Neural progenitor cell (in vitro differentiated cells): ENCODE results near the gene RPS6KA6. TPM values are rescaled to one million over a fixed set of nuclear protein-coding genes. Genes with fewer than 3 reads are reported as not detected.

Source experiments
- DNase-seq: peaks from one replicate; pipeline ENCODE4 v3.0.0-alpha.2; 2016; ENCODE audit warnings: low spot score
- H2AFZ ChIP-seq: fragments of 200-600 bp; sonication (generic); replicated peaks from 2 replicates; pipeline ENCODE4 v1.6.1; 2016; ENCODE audit warnings: antibody characterized with exemption
- H3F3A ChIP-seq: fragments of 200-600 bp; sonication (generic); 2 replicates; pipeline ENCODE4 v1.6.1; 2016; ENCODE audit warnings: antibody characterized with exemption, low read depth
- H3K27ac ChIP-seq: fragments of 200-600 bp; sonication (generic); 2 replicates; pipeline ENCODE4 v1.5.1; 2016; ENCODE audit warnings: mild to moderate bottlenecking
- H3K27me3 ChIP-seq: fragments of 200-600 bp; sonication (generic); 2 replicates; pipeline ENCODE4 v1.6.1; 2016; ENCODE audit warnings: mild to moderate bottlenecking, moderate library complexity
- H3K36me3 ChIP-seq: fragments of 200-600 bp; sonication (generic); 2 replicates; pipeline ENCODE4 v1.5.1; 2016
- H3K4me1 ChIP-seq: fragments of 200-600 bp; sonication (generic); 2 replicates; pipeline ENCODE4 v1.6.1; 2016; ENCODE audit warnings: mixed run types
- H3K4me2 ChIP-seq: fragments of 200-600 bp; sonication (generic); 2 replicates; pipeline ENCODE4 v1.6.1; 2016
- H3K4me3 ChIP-seq: fragments of 200-600 bp; sonication (generic); 2 replicates; pipeline ENCODE4 v1.5.1; 2016
- H3K79me2 ChIP-seq: fragments of 200-600 bp; sonication (generic); 2 replicates; pipeline ENCODE4 v1.6.1; 2016; ENCODE audit warnings: low read depth
- H3K9ac ChIP-seq: fragments of 200-600 bp; sonication (generic); 2 replicates; pipeline ENCODE4 v1.6.1; 2016
- H3K9me3 ChIP-seq: fragments of 200-600 bp; sonication (generic); 2 replicates; pipeline ENCODE4 v1.5.1; 2016; ENCODE audit warnings: low read depth
- H4K20me1 ChIP-seq: fragments of 200-600 bp; sonication (generic); 2 replicates; pipeline ENCODE4 v1.6.1; 2016; ENCODE audit warnings: low read depth
- H3K27ac Mint-ChIP-seq: 3 replicates; pipeline ENCODE4 v1.8.0; 2021; ENCODE audit warnings: mixed read lengths
- H3K27me3 Mint-ChIP-seq: 2 replicates; pipeline ENCODE4 v1.8.0; 2022; ENCODE audit warnings: low read depth, mild to moderate bottlenecking, inconsistent platforms, moderate library complexity, mixed read lengths; ENCODE audit not compliant: insufficient read depth
- H3K36me3 Mint-ChIP-seq: 3 replicates; pipeline ENCODE4 v1.8.0; 2021; ENCODE audit warnings: mixed read lengths
- H3K4me1 Mint-ChIP-seq: 3 replicates; pipeline ENCODE4 v1.8.0; 2021; ENCODE audit warnings: mixed read lengths
- H3K4me3 Mint-ChIP-seq: 3 replicates; pipeline ENCODE4 v1.8.0; 2021; ENCODE audit warnings: mild to moderate bottlenecking, moderate library complexity, mixed read lengths
- H3K9me3 Mint-ChIP-seq: 3 replicates; pipeline ENCODE4 v1.8.0; 2020; ENCODE audit warnings: mixed read lengths
- EZH2 ChIP-seq: fragments of 200-600 bp; sonication (generic); IDR thresholded peaks from 2 replicates; pipeline ENCODE4 v1.6.1; 2017; ENCODE audit warnings: antibody characterized with exemption, mild to moderate bottlenecking, moderate library complexity
- EZH2phosphoT487 ChIP-seq: fragments of 200-600 bp; sonication (generic); IDR thresholded peaks from 2 replicates; pipeline ENCODE4 v1.6.1; 2017; ENCODE audit warnings: antibody characterized with exemption
- microRNA-seq: library from miRNA; unstranded; fragments of <30 nt; microRNA quantifications from one replicate; pipeline ENCODE4, GENCODE V29; 2016
- small RNA-seq: library from RNA; depleted of rRNA; stranded (forward); fragments of <200 nt; gene quantifications from one replicate; pipeline ENCODE3, GENCODE V24; 2015
- total RNA-seq: library from RNA; depleted of rRNA; stranded (reverse); fragments of >200 nt; gene quantifications from 2 replicates; pipeline ENCODE4 v1.2.3, GENCODE V29; 2015; ENCODE audit warnings: low replicate concordance
- TF ChIP-seq, protein P1 (sequence below): fragments of 200-600 bp; sonication (generic); IDR thresholded peaks from 2 replicates; pipeline ENCODE4 v1.5.1; 2017; ENCODE audit warnings: antibody characterized with exemption, mild to moderate bottlenecking

Gene RPS6KA6
- total RNA-seq, 1 donor from 2014 or later: 20.0 TPM

DNA sequence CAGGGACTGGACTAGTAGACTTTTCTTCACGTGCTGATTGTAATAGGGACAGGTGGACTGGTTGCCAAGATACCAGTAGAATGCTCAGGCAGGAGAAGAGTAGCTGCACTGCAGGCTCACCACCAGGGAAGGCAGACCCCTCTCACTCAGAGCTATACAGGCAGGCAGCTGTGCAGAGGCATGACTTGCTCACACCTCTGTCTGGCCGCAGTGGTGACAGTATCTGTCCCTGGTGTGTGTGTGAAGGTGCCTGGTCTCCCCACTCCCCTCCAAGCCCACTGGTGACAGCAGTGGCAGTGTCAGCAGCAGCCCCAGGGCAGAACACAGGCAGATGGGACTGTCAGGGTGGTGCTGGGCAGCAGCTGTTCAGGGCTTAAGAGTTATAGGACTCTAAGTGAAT is 140.7 kb downstream of the RPS6KA6 start:
- Histone ChIP-seq H3K27me3 (no peaks in the 10 kb centered on the region), H3K79me2 (no peaks in the 10 kb centered on the region), H3K4me3 (no peak overlapping the region), H3K4me1 (no peaks in the 10 kb centered on the region), H4K20me1 (no peaks in the 10 kb centered on the region), H3K36me3 (no peaks in the 10 kb centered on the region), H2AFZ (no peak overlapping the region), H3K9ac (no peak overlapping the region), H3K27ac (no peak overlapping the region), H3K9me3 (peaks cover 7% of the 10 kb centered on the region), H3F3A (no peaks in the 10 kb centered on the region), H3K4me2 (no peak overlapping the region)
- Mint-ChIP-seq H3K9me3 (peaks cover 4% of the 10 kb centered on the region), H3K4me1 (no peaks in the 10 kb centered on the region), H3K27me3 (no peaks in the 10 kb centered on the region), H3K36me3 (no peaks in the 10 kb centered on the region), H3K27ac (no peak overlapping the region), H3K4me3 (no peak overlapping the region)
- no peak for TF ChIP-seq EZH2
- TF ChIP-seq, protein P1, sequence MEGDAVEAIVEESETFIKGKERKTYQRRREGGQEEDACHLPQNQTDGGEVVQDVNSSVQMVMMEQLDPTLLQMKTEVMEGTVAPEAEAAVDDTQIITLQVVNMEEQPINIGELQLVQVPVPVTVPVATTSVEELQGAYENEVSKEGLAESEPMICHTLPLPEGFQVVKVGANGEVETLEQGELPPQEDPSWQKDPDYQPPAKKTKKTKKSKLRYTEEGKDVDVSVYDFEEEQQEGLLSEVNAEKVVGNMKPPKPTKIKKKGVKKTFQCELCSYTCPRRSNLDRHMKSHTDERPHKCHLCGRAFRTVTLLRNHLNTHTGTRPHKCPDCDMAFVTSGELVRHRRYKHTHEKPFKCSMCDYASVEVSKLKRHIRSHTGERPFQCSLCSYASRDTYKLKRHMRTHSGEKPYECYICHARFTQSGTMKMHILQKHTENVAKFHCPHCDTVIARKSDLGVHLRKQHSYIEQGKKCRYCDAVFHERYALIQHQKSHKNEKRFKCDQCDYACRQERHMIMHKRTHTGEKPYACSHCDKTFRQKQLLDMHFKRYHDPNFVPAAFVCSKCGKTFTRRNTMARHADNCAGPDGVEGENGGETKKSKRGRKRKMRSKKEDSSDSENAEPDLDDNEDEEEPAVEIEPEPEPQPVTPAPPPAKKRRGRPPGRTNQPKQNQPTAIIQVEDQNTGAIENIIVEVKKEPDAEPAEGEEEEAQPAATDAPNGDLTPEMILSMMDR: no peak
- no peak for TF ChIP-seq EZH2phosphoT487
- no peak for DNase-seq

DNA sequence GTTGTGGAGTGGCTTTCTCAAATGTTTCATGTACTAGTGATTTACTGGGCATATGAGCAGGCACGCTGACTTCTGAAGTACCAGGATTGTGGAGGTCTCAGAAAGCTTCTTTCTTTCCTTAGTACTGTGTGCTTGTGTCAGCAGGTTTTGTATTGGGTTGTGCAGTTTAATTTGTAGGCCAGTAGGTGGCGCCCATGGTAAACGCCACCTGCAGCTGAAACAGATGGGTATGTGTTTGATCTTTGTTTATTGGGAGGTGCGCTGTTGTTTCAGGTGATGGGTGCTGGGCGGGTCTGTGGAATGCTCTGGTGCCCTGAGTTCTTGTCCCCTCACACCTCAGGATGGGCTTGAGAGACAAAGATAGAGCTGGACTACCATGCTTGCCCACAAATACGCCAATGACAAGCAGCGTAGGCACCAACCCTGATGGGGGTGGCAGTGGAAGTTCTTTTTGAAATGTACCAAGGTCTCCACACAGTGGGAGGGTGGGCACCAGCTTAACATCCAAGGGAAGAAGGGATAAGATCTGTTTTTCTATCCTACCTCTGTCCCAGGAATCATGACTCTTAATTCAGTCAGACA is 141.5 kb downstream of the RPS6KA6 start:
- H3K4me3 ChIP-seq: no peak overlapping the region
- H3K36me3 ChIP-seq: no peaks in the 10 kb centered on the region
- no peaks in the 10 kb centered on the region for H3K4me1 ChIP-seq
- Mint-ChIP-seq H3K4me1 (no peaks in the 10 kb centered on the region), H3K36me3 (no peaks in the 10 kb centered on the region), H3K27me3 (no peaks in the 10 kb centered on the region), H3K4me3 (no peak overlapping the region), H3K9me3 (peaks cover 4% of the 10 kb centered on the region), H3K27ac (no peak overlapping the region)
- H3K4me2 ChIP-seq: no peak overlapping the region
- no peaks in the 10 kb centered on the region for H3K27me3 ChIP-seq
- no peak overlapping the region for H3K9ac ChIP-seq
- H3F3A ChIP-seq: no peaks in the 10 kb centered on the region
- peak; percentile 15 for DNase-seq
- peaks cover 7% of the 10 kb centered on the region for H3K9me3 ChIP-seq
- H3K27ac ChIP-seq: no peak overlapping the region
- H2AFZ ChIP-seq: no peak overlapping the region
- H4K20me1 ChIP-seq: no peaks in the 10 kb centered on the region
- TF ChIP-seq EZH2phosphoT487: no peak
- TF ChIP-seq EZH2: no peak
- TF ChIP-seq, protein P1: peak; percentile 68
- no peaks in the 10 kb centered on the region for H3K79me2 ChIP-seq

DNA sequence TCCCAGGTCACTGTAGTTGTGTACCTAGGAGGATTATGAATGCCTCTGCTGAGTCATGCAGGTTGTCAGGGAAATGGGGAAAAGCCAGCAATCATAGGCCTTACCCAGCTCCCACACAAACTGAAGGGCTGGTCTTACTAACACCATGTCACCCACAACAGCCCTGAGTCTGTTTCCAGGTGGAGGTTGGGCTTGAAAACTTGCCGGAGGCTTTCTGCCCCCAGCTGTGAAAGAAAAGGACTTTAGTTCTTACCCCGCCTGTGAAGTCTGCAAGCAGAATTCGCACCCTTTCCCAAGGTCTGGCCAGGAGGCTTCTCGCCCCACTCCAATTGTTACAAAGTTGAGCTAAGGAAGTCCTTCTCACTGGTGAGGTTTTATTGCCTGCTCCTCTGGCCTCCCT is 143.9 kb downstream of the RPS6KA6 start:
- Histone ChIP-seq H3K9me3 (no peaks in the 10 kb centered on the region), H3K9ac (no peak overlapping the region), H4K20me1 (no peaks in the 10 kb centered on the region), H3F3A (no peaks in the 10 kb centered on the region), H2AFZ (no peak overlapping the region), H3K4me1 (no peaks in the 10 kb centered on the region), H3K27me3 (no peaks in the 10 kb centered on the region), H3K79me2 (no peaks in the 10 kb centered on the region), H3K4me2 (no peak overlapping the region), H3K36me3 (no peaks in the 10 kb centered on the region), H3K4me3 (no peak overlapping the region), H3K27ac (no peak overlapping the region)
- H3K4me1 Mint-ChIP-seq: no peaks in the 10 kb centered on the region
- no peaks in the 10 kb centered on the region for H3K36me3 Mint-ChIP-seq
- H3K4me3 Mint-ChIP-seq: no peak overlapping the region
- no peak for DNase-seq
- no peaks in the 10 kb centered on the region for H3K27me3 Mint-ChIP-seq
- no peak overlapping the region for H3K27ac Mint-ChIP-seq
- H3K9me3 Mint-ChIP-seq: peaks cover 2% of the 10 kb centered on the region
- TF ChIP-seq EZH2 (no peak), EZH2phosphoT487 (no peak)
- TF ChIP-seq, protein P1: no peak

Small RNA genes lying within 50 kb of the gene (microRNA-seq; reads per million reads assigned to microRNA genes)
- gene MIR548I4: not detected

Small RNA genes lying within 50 kb of the gene (small RNA-seq; reads per million reads assigned to genes)
- not detected for gene MIR548I4
